HL-60/S4 treated with retinoic acid at 250 ng/mL for 4 days and 3 days (cell line): Measurements from ENCODE around the gene HARBI1.

ENCODE experiments used
- in situ Hi-C: fragments of 300-500 bp; cut with MboI; formaldehyde crosslinking; loops from 2 replicates; pipeline ENCODE4 v1.7.0; 2022; ENCODE audit warnings: low sequenced_read_pairs

Gene HARBI1

GRCh38 chr11:46633291-46634217, 16.5 kb upstream of the HARBI1 start:
- in situ Hi-C loops = no loop called here

GRCh38 chr11:46632502-46632901, 15.5 kb upstream of the HARBI1 start:
- in situ Hi-C loops = no loop called here

- in situ Hi-C loops = no loop called here
Measured at GRCh38 chr11:46631676-46632075, 14.6 kb upstream of the HARBI1 start.

GRCh38 chr11:46630237-46630636, 13.2 kb upstream of the HARBI1 start:
- in situ Hi-C loops = no loop called here

GRCh38 chr11:46628961-46629360, 11.9 kb upstream of the HARBI1 start:
- in situ Hi-C loops = no loop called here

- in situ Hi-C loops = no loop called here
Measured at GRCh38 chr11:46625406-46625805, 8.4 kb upstream of the HARBI1 start.

GRCh38 chr11:46618837-46619236, 1.8 kb upstream of the HARBI1 start:
- in situ Hi-C loops = no loop called here

- in situ Hi-C loops = no loop called here
Measured at GRCh38 chr11:46617972-46618314, 916 bp upstream of the HARBI1 start.

- in situ Hi-C loops = no loop called here
Measured at GRCh38 chr11:46616551-46617133, 385 bp downstream of the HARBI1 start.

- in situ Hi-C loops = no loop called here
Measured at GRCh38 chr11:46615756-46616155, 1.3 kb downstream of the HARBI1 start.

GRCh38 chr11:46612326-46612725, 4.7 kb downstream of the HARBI1 start:
- in situ Hi-C loops = no loop called here

GRCh38 chr11:46611526-46612304, 5.3 kb downstream of the HARBI1 start:
- in situ Hi-C loops = no loop called here

- in situ Hi-C loops = no loop called here
Measured at GRCh38 chr11:46609386-46609785, 7.6 kb downstream of the HARBI1 start.

- in situ Hi-C loops = no loop called here
Measured at GRCh38 chr11:46607516-46607915, 9.5 kb downstream of the HARBI1 start.

- in situ Hi-C loops = no loop called here
Measured at GRCh38 chr11:46604796-46605195, 12.2 kb downstream of the HARBI1 start.

GRCh38 chr11:46603704-46604308, 13.2 kb downstream of the HARBI1 start:
- in situ Hi-C loops = no loop called here

- in situ Hi-C loops = no loop called here
Measured at GRCh38 chr11:46601129-46601528, 15.9 kb downstream of the HARBI1 start.

GRCh38 chr11:46600194-46600960, 16.6 kb downstream of the HARBI1 start:
- in situ Hi-C loops = no loop called here

GRCh38 chr11:46599340-46600193, 17.5 kb downstream of the HARBI1 start:
- in situ Hi-C loops = no loop called here
